Left hindlimb (tissue), 1 donor: ENCODE measurements around the gene ARID3A.
A peak's percentile ranks its signal among the peaks of the same experiment; 100 is the strongest.
"Not testable (repeated sequence)": the region's sequence is repeated elsewhere in the genome, so short reads cannot be mapped to it uniquely, and the experiment has no call there.

Experiments used
- DNase-seq: peaks from one replicate; pipeline ENCODE4 v3.0.0-alpha.2; 2018

ARID3A gene, protein sequence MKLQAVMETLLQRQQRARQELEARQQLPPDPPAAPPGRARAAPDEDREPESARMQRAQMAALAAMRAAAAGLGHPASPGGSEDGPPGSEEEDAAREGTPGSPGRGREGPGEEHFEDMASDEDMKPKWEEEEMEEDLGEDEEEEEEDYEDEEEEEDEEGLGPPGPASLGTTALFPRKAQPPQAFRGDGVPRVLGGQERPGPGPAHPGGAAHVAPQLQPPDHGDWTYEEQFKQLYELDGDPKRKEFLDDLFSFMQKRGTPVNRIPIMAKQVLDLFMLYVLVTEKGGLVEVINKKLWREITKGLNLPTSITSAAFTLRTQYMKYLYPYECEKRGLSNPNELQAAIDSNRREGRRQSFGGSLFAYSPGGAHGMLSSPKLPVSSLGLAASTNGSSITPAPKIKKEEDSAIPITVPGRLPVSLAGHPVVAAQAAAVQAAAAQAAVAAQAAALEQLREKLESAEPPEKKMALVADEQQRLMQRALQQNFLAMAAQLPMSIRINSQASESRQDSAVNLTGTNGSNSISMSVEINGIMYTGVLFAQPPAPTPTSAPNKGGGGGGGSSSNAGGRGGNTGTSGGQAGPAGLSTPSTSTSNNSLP

DNA sequence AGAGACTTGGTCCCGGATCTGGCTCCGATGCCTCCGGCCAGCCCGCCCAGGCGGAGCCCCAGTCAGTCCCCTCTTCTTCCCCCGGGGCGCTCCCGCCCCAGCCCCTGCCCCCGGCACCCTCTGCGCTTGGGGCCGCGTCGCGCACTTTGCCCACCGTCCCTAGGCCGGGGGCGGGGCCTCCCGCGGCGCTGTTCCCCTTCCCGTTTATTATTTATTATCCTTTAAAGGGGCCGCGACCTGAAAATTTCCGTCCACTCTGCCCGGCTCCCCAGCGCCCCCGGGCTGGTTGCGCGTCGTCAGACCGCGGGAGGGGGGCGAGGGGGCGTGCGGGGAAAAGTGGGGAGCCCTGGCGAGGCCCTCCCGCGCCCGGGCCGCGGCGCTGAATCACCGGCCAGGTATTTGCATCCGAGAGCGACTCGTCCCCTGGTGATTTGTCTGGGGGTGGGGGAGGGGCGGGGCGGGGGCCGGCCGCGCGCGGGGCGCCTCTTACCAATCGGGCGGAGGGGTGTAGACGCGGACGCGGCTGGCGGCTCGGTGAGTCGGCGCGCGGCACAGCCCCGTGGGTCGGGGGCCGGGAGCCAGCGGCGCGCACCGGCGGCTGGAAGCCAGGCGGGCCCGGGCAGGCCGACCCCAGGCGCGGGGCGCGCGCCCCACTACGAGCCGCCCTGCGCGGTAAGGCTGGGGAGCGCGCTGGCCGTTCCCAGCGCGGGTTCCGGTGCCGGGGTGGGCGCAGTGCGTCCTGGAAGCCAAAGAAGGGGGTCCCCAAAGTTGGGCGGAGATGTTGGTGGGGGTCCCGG lies at the start of gene ARID3A:
Gene ARID3A, plus strand, starts transcription at position 510 of the 797 bp plus-strand sequence. CDS start 3,494 bp downstream, outside the sequence.
- peak; percentile 90 for DNase-seq

DNA sequence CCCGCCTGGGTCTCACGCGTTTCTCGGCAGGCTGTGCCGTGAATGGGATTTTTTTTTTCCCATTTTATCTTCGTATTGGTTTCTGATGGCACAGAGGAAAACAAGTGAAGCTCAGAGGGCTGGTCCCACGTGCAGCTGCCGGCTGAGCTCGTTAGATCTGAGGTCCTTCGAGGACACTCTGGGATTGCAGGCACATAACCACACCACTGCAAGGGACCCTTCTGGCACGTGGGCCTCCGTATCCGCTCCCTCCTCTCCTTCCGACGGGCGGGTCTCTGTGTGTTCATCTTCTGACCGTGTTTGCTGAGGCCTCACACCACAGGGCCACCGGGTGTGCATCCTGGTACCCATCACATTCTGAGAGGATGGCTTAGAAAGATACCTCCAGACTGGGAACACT lies 49.7 kb upstream of the ARID3A start:
- no peak for DNase-seq

DNA sequence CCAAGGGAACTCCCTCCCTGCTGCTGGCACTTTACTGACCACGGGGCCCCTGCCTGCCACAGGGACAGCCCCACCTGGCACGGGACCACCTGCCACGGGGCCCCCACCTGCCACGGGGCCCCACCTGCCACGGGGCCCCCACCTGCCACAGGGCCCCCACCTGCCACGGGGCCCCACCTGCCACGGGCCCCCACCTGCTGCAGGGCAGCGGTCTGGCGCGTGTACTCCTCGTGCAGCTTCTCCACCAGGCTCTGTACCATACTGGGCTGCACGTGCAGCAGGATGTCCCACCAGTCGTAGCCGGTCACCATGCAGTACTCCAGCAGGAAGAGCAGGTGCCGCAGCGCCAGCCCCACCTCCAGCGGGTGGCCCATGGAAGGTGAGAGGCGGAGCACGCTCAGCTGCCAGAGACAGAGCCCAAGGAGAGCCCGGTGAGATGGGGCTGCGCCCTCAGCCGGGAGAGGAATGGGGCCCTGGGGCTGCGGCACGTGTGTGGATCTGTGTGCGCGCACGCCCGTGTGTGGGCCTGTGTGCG lies 49.0 kb upstream of the ARID3A start:
- DNase-seq: no peak

DNA sequence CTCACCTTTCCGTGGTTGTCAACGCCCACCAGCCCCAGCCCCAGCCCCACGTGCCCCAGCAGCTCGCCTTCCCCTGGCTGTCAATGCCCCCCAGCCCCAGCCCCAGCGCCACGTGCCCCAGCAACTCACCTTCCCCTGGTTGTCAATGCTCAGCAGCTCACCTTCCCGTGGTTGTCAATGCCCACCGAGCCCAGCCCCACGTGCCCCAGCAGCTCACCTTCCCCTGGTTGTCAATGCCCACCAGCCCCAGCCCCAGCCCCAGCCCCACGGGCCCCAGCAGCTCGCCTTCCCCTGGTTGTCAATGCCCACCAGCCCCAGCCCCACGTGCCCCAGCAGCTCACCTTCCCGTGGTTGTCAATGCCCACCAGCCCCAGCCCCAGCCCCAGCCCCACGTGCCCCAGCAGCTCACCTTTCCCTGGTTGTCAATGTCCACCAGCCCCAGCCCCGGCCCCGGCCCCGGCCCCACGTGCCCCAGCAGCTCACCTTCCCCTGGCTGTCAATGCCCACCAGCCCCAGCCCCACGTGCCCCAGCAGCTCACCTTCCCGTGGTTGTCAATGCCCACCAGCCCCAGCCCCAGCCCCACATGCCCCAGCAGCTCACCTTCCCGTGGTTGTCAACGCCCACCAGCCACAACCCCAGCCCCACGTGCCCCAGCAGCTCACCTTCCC lies 47.7 kb upstream of the ARID3A start:
- not testable (repeated sequence) for DNase-seq

DNA sequence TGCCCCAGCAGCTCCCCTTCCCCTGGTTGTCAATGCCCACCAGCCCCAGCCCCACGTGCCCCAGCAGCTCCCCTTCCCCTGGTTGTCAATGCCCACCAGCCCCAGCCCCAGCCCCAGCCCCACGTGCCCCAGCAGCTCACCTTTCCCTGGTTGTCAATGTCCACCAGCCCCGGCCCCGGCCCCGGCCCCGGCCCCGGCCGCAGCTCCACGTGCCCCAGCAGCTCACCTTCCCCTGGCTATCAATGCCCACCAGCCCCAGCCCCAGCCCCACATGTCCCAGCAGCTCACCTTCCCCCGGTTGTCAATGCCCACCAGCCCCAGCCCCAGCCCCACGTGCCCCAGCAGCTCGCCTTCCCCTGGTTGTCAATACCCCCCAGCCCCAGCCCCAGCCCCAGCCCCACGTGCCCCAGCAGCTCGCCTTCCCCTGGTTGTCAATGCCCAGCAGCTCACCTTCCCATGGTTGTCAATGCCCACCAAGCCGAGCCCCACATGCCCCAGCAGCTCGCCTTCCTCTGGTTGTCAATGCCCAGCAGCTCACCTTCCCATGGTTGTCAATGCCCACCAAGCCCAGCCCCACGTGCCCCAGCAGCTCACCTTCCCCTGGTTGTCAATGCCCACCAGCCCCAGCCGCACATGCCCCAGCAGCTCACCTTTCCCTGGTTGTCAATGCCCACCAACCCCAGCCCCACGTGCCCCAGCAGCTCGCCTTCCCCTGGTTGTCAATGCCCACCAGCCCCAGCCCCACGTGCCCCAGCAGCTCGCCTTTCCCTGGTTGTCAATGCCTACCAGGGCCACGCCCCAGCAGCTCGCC lies 46.9 kb upstream of the ARID3A start:
- DNase-seq: not testable (repeated sequence)

DNA sequence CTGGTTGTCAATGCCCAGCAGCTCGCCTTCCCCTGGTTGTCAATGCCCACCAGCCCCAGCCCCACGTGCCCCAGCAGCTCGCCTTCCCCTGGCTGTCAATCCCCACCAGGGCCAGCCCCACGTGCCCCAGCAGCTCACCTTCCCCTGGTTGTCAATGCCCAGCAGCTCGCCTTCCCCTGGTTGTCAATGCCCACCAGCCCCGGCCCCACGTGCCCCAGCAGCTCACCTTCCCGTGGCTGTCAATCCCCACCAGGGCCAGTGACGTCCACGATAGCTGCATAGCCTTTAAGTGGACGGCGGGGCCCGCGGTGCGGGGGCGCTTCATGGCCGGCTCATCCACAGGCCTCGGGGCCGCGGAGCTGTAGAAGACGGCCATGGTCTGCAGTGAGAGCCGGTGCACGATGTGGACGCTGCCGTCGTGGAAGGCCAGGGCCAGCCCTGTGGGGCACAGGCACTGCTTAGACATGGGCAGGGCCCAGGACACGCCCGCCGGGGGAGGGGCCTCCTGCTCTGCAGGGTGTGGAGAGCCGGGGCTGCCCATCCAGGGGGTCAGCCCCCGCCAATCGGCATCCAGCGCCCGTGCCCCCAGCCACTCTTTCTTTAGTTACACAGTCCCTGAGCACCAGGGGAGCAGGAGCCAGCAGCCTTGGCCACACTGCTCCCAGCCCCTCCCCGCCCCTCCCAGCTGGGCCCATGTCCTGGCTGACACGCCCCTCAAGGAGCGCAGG lies 46.0 kb upstream of the ARID3A start:
- DNase-seq: no peak

DNA sequence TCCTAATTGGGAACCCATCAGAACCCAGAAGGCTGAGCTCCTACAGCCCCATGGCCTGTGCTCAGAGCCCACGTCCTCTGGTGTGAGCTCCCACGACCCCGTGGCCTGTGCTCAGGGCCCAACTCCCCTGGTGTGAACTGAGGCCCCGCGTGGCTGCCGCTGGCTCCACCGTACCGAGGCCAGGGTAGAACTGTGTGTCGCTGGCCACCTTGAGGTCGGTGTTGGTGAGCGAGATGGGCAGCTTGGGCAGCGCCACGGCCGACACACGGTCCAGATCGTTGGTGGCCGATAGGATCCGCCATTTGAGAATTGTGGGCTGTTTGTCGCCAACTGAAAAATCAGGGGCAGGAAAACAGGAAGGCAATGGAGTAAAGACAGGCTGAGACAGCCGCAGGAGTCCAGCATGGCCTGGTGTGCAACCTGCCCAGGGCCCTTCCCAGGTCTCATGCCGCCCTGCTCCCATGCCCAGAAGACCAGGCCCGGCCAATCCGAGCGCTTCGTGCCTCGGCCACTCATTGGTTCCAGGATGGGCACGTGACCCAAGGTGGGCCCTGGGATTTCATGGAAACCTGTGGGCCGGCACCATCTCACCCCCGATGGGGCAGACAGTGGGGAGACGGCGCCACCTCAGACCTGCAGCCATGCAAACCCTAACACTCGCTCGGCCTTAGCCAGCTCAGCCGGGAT lies 44.3 kb upstream of the ARID3A start:
- no peak for DNase-seq

DNA sequence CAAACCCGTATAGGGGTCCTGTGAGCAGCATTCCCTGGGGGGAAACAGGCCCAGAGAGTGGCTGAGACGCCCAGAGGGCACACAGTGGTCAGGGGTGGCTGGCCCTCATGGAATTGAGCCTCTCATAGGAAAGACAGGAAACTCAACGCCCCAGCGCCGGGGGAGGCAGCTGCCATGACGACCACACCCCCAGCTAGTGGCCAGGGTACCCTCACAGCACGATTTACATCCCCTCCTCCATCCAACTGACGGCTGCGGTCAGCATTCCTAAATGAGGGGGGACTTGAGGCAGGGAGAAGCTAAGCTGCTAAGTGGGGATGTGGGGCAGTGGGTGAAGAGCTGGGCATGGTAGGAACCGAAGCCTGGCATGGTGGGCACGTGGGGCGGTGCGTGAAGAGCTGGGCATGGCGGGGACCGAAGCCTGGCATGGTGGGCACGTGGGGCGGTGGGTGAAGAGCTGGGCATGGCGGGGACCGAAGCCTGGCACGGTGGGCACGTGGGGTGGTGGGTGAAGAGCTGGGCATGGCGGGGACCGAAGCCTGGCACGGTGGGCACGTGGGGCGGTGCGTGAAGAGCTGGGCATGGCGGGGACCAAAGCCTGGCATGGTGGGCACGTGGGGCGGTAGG lies 42.9 kb upstream of the ARID3A start:
- DNase-seq: no peak

DNA sequence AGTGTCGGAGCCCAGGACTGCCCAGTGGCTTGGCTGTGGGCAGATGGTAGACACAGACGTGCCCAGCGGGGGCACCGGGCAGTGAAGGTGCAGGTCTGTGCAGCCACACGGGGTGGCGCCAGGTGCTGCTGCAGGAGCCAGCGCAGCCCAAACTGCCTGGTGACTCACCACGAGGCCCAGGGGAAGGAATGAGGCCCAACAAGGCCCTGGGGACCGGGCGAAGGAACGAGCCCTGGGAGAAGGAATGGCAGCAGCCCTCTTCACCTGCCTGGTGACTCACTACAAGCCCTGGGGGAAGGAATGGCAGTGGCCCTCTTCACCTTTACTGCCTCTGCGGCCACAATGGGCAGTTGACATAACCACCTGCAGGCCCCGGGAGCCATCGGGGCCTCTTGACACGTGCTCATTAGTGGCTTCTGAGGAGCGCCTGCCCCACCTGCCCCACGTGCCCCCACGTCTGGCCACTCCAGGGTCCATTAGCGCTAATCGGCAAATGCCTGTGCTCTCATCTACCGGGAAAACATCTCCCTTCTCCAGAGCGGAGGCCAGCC lies 42.1 kb upstream of the ARID3A start:
- no peak for DNase-seq

DNA sequence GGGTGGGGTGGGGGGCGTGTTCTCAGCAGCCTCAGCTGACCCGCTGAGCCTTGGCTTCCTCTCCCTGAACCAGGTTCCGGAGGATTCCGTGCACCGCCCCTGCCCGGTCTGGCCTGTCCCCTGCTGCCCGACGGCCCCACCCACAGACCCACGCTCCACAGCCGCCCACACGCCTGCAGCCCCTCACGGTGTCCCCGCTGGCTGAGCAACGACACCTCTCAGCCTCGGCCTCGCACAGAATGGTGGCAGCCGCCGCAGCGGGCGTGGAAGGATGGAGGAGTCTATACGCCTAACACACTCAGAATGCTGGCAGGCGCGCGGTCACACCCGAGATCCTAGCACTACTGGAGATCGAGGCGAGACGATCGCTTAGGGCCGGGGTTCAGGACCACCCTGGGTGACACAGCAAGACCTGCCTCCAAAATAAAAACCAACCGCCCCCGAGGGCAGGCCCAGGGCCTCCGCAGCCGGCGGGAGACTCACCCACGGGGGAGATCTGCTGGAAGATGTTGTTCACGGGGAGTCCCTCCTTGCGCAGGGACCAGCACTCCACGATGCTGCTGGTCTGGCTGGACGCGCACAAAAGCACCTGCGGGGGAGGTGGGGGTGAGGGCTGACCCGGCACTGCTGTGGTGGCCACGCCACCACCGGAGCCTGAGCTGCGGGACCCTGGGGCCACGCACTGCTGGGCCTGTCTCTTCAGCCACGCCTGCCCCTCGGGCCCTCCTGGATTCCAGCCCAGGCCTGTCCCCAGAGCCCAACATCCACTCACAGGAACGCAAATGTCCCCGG lies 41.2 kb upstream of the ARID3A start:
- DNase-seq: no peak

DNA sequence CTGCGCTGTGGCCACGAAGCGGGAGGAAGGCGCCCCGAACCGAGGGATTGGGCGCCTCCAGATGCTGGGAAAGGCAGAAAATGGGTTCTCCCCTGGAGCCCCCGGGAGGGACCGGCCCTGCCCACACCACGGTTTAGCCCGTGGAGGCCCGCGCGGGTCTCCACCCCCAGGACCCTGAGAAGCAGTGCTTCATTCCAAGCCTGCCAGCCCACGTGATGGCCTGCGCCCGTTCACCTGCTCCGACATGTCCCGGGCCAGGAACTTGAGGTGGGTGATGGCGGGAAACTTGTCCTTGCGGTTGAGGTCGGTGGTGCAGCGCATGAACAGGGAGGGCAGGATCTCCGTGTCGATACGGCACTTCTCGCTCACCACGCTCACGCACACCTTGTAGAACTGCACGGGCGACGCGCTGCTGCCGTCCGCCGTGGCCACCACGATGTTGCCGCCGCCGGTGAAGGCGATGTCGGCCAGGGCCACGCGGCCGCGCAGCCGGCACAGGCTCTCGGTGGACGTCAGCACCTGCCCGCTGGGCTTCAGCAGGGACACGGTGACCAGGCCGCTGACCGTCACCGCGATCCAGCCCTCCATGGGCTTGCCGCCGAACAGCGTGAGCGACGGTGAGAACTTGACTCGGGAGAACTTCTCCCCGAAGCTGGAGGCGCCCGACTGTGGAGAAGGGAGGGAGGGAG lies 40.2 kb upstream of the ARID3A start:
- DNase-seq: no peak

DNA sequence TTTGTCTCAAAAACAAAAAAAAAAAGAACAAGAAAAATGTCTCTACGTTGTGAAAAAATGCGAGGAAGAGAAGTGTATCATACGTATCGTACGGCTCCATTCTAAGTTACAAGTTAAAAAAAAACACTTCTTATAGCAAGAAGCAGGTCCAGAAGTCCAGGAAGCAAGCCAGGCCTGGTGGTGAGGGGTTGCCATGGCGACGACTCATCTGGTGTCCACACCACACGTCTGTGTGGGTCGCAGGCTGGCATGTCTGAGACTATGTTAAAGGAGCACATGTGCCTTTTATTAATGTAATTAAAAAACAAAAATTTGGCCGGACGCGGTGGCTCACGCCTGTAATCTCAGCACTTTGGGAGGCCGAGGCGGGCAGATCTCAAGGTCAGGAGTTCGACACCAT lies 38.8 kb upstream of the ARID3A start:
- no peak for DNase-seq

DNA sequence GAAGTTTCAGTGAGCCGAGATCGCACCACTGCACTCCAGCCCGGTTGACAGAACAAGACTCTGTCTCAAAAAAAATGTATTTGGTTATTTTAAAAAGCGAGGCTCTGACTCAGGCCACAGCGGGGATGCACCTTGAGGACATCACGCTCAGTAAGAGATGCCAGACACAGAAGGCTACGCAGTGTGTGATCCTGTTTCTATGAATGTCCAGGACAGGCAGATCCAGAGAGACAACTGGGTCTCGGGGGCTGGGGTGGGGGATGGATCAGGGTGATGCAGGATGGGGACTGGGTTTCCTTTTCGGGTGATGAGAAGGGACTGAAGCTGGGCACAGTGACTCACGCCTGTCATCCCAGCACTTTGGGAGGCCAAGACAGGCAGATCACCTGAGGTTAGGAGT lies 38.2 kb upstream of the ARID3A start:
- no peak for DNase-seq

DNA sequence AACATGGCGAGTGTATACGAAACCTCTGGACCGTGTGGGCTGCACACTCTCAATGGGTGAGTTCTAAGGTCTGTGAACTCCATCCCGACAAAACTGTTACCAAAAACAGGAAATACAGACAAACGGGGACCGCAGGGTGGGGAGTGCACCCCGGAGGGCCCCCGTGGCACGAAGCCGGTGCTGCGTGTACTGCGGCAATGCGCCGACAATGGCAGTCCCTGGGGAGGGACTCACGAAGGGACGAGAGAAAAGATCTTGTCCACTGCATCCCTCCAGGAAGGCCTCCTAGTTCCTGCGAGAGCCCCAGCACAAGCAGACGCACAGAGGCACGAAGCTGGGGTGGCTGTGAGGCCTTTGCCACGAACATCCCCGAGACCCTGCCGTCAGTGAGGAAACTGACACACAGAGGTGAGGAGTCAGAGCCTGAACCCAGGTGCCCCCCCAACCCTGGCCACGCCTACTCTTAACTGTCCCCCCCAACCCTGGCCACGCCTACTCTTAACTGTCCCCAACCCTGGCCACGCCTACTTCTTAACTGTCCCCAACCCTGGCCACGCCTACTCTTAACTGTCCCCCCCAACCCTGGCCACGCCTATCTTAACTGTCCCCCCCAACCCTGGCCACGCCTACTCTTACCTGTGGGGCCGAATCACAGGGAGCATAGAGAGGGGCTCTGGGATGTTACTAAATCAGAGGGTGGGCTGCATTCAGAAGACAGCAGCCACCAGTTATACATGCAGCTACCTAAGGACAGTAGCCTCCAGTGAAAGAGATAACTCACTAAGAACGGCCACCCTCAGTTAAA lies 37.1 kb upstream of the ARID3A start:
- DNase-seq: no peak

DNA sequence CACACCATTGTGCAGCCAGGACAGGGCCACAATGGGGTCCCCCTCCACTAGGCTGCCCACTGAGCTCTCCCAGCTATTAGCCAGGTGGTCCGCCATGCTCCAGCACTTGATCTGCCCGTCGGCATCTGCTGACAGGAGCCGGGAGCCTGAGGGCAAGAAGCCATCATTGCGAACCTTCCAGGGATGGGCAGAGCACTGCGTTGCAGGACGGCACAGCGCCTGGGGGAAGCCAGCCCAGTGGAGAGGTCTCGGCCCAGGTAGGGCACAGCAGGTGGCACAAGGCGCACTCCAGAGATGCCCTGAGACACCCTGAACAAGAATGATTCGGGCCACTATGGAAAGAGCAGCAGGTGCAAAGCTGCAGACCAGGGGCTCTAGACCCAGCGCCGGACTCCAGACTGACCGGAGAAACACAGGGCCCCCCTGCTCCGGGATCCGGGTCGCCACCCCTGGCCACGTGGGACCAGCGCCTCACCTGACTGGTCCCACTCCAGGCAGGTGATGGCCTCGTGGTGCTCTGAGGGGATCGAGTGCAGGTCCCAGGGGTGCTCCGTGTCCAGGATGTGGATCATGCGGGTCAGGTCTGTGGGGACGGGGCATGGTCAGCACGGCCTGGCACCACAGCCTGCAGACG lies 36.1 kb upstream of the ARID3A start:
- DNase-seq: no peak

DNA sequence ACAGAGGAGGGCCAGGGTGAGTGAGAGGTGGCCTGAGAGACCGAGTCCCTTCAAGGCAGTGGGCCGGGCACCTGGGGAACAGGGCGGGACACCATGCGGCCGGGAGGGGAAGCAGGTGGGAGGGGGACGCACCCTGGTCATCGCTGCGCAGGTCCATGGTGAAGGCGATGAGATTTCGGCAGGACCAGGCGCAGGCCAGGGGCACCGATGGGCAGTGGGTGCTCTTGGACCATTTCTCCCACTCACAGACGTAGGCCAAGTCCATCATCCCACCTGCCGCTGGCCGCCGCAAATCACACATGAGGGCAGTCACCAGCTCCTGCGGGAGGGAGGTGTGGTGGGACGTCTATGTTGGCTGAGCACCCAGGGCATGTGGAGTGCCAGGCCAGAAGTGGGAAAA lies 35.0 kb upstream of the ARID3A start:
- no peak for DNase-seq
